Skeletal muscle cell (primary cell): ENCODE results near the gene NDOR1.

Source experiments
- DNase-seq: peaks from one replicate; pipeline ENCODE4 v3.0.0-alpha.2; 2010; ENCODE audit warnings: low read depth
- H3K4me3 ChIP-seq: 2 replicates; pipeline ENCODE4 v1.5.1; 2011; ENCODE audit warnings: low read depth, mild to moderate bottlenecking, control low read depth, low read length, moderate library complexity

The NDOR1 gene

DNA sequence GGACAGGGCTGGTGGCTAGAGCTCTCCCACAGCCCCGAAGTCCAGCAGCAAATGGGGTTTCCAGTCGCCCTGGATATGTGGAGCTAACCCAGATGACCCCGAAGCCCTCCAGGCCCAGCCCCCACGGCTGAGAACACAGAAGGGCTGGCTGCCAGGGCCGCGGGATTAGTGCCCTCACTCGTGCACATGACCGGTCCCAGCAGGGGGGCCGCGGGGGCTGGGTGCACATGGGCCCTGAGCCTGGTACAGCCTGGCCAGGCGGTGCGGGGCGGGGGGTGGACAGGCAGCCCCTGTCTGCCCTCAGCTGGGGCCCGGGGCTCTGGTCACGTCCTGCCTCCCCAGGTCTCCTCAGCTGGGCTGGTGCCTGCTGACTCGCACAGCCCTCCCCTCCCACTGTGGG, 11.1 kb upstream of the NDOR1 start:
- no peak overlapping the region for H3K4me3 ChIP-seq

DNA sequence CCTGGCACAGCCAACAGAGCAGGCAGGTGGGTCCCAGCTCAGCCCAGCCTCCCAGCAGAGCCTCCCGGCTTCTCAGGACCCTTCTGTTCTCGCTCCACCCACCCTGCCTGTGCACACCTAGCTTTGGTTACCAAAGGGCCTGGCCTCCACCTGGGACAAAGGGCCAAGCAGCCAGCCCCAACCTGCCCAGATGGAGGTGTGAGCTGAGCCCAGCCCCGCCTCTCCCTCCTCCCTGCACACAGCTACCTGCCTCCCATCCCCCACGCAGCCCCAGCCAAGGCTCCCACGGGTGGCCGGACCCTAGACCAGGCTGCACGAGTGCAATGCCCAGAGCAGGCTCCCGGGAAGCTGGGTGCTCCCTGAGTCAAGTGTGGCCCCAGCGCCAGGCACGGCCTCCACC, 10.6 kb upstream of the NDOR1 start:
- DNase-seq, result no peak
- no peak overlapping the region for H3K4me3 ChIP-seq

More for the DNA sequence above, 11.1 kb upstream of the NDOR1 start:
- no peak for DNase-seq

DNA sequence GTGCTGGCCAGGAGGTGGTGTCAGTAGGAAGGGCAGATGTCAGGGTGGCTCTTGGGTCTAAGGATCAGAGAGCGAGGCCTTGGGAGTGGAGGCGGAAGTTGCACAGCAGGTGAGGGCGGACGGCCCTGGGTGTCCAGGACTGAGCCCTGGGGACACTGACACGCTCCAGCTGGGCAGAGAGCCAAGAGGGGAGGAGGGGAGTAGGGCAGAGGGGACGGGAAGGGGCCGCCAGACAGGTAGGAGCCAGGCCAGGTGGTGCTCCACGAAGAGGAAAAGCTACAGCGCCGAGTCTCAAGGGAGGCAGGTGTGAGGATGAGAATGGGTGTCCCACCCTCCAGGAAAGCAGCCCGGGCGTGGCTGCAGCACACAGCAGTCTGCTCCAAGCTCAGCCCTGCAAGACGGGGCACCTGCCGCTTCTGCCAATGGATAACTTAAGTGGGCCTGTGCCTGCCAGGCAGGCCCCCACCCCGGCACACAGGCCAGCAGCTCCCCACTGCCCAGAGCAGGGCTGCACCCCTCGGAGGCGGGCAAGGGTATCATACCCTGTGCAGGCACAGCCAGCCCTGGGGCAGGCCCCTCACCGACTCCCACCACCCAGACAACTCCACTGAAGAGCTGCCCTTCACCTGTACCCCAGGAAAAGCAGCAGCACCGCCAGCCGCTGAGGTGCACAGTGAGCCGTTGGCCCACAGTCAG, 9.8 kb upstream of the NDOR1 start:
- DNase-seq, result no peak
- H3K4me3 ChIP-seq, result no peak overlapping the region

DNA sequence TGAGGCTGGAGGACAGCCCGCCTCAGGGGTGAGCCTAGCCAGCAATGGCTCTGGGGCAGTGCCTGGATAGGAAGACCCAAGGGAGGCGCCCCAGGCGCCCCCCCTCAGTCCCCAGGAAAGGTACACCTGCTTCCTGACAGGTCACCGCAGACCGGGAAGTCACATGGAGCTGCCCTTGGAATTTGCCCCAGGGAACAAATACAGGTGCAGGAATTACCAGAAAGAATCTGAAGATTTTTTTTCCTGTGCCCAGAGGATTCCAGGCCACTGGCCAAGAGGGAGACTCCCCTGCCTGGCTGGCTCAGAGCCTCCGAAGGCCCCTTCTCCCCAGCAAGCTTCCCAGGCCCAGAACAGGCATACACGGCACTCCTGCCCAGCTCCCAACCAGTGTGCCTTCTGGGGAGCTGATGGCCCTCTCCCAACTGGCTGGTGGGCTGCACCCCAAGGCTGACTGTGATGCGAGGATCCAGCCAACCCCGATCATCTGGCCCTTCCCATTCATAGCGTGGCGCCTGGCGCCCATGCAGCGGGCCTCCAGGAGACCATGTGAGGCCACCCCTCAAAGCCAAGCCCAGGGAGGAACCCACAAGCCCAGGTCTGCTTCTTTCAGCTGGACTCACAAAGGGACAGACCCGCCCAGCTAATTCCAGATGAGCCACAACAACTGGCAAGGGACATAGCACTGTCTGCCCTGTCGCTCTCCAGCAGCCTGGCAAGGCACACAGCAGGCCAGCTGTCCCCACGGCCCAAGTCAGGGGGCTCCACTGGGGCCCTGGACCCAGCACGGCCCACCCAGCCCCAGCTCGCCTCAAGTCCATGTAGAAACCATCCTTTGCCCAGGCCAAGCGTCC, 7.2 kb upstream of the NDOR1 start:
- H3K4me3 ChIP-seq, result peak overlapping the region; percentile 50
- DNase-seq, result no peak

DNA sequence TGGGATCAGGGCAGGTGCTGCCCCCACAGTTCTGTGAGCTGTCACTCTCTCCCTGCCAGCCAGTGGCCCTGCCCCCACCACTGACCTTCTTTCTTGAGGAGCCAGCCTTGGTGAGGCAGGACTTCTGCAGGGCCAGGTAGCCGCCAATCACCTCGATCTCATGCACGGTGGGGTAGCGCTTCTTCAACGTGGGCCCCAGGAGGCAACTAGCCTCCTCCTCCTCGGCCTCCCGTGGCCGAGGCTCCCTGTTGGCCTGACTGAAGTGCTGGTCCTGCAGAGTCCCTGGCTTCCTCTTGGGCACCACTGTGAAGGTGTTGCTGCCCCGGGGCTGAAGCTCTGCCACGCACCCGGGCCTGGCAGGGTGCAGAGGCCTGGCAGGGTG, 6.6 kb upstream of the NDOR1 start:
- peak overlapping the region; percentile 50 for H3K4me3 ChIP-seq
- no peak for DNase-seq

DNA sequence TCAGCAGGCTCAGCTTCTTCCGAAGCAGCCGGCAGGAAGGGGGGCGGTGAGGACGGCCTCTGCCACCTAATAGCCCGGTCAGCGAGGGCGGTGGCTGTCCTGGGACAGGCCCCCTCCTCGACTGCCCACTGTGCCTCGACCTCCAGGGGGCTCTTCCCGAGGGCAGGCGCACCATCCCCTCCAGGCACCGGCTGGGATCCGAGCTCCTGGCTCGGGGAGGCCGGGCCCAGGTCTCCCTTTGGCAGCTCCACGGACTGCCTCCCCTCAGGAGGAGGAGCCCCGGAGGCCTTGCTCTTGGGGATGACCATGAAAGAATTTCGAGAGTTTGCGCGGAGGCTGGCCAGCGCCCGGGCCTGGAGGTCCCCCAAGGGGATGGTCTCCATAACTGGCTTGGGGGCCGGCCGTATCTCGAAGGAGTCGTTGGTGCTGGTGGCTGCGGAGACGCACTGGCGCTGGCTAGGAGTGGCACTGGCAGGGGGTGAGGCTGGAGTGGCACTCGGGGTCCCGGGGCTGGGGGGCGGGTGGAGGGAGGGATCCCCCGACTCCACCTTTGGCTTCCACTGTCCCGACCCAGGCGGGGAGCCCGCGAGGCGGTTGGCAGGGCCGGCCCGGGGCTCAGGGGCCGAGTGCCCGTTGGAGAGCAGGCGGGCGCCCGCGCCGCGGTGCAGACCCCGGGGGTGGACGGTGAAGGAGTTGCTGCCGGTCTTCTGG, 5.9 kb upstream of the NDOR1 start:
- peak overlapping the region; percentile 50 for H3K4me3 ChIP-seq
- no peak for DNase-seq

DNA sequence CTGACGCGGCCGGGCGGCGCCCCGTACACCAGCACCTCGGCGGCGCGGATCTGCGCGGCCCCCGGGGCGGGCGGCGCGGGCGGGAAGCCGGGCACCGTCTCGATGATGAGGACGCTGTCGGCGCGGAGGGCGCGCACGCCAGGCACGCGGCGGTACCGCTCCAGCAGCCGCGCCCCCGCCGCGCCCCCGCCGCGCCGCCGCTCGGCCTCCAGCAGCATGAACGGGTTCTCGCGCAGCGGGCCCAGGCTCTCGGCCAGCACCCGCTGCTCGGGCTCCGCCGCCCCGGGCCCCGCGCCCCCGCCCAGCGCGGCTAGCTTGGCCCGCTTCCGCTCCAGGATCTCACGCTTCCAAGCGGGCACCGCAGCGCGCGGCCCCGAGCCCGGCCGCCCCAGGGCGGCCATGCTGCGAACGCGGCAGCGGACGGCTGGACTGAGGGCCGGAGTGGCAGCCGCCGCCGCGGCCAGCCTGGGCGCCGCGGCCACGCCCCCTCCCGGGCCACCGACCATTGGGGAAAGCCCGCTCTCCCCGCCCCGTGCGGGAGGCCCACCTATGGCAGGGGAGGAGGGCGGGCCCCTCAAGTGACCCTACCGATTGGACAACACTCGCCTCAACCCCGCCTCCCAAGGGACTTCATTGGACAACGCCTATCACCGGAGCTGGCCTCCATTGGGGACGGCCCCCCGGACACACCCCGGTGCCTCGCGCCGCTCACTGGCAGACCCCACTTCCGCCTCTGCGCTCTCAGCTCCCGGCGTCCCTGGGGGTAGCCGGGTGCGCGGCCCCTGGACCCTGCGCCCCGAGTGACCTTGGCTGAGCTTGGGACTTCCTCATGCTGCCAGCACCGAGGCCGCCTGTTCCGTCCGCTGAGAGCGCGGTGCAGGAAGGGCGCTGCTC, 4.9 kb upstream of the NDOR1 start, which contains the start of gene TPRN:
TSS of gene TPRN (minus strand) at position 431 of the 894 bp plus-strand sequence. CDS start at position 401, 30 bp downstream.
- DNase-seq, result peak; percentile 99
- H3K4me3 ChIP-seq, result peak within 1 kb of the TSS; percentile 73

DNA sequence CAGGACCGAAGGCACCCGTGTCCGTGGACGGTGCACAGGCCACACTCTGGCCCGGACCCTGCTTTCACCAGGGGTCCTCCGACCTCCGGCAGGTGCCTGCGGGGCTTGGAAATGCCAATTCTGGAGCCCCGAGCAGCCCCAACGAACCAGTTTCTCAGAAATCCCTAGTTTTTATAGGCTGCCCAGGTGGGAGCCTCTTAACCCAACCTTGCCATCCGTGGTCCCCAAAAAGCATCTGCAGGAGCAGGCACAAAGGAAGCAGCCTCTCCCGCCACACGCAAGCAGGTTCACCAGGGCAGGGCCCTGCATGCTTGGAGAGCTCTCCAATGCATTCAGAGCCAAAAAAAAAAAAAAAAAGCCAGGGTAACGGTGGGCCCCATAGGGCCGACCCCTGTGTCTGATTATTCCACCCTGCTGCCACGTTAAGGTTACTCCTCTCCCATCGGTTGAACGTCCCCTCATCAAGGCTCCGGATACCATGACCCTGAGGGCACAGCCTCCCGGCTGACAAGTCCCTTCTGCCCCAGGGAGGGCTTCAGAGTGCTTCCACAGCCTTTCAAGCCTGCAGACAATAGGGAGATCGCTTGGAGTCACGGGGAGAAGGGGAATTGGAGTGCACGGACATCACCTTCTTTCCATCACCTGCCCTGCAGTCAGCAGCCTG, 4.2 kb upstream of the NDOR1 start:
- H3K4me3 ChIP-seq, result peak overlapping the region; percentile 73
- no peak for DNase-seq

DNA sequence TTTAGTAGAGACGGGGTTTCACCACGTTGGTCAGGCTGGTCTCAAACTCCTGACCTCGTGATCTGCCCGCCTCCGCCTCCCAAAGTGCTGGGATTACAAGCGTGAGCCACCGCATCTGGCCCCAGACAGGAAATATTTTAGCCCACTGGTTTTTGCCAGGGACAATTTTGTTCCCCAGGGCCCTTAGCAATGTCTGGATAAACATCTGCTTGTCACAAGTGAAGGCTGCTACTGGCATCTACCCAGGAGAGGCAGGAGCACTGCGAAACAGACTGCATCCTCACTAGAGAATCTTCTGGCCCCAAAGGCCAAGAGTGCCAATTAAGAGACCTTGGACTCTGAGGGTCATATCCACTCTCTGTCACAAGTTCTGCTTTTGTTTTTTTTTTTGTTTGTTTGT, 2.5 kb upstream of the NDOR1 start:
- H3K4me3 ChIP-seq, result no peak overlapping the region
- no peak for DNase-seq

DNA sequence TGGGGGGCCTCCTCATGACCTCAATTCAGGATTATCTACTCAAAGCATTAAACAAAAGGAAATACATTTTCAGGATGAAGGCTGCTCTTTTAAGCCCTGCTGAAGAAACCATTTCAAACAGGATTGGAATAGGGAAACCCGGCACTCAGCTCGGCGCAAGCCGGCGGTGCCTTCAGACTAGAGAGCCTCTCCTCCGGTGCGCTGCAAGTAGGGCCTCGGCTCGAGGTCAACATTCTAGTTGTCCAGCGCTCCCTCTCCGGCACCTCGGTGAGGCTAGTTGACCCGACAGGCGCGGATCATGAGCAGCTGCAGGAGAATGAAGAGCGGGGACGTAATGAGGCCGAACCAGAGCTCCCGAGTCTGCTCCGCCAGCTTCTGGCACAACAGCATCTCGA, 772 bp upstream of the NDOR1 start:
- no peak for DNase-seq
- peak overlapping the region; percentile 93 for H3K4me3 ChIP-seq

DNA sequence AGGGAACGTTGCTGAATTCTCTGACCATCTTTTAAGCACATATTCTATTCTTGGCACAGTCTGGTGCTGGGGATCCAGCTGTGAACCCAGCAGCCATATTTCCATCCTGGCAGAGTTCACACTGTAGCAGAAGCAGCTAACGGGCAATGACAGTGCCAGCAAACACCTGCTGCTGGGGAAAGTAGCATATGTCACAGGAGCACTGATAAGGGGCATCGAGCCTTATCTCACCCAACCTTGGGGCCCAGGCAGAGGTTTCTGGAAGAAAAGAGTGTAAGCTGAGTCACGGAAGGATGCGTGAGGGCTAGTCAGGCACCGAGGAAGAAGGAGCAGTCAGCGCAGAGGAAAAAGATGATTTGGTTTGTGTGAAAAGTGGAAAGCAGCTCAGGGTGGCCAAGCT, 1.1 kb downstream of the NDOR1 start:
- peak overlapping the region; percentile 93 for H3K4me3 ChIP-seq
- no peak for DNase-seq

DNA sequence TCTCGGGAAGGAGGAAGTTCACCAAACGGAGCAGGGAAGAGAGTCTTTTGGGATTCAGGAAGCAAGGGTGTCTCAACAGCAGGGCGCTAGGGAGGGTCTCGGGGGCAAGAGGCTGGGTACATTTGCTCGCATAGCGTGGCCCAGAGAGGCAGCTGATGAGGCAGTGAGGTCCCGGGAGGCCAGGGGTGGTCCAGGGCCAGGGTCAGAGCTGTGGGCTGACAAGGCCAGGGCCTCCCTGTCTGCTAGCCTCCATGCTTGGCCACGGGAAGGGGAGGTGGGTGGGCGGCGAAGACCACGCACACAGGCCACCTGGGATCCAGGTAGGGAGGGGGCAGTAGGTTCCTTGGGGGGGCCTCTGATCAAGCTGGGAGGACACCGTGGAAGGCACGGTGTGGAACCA, 6.0 kb downstream of the NDOR1 start:
- no peak for DNase-seq

DNA sequence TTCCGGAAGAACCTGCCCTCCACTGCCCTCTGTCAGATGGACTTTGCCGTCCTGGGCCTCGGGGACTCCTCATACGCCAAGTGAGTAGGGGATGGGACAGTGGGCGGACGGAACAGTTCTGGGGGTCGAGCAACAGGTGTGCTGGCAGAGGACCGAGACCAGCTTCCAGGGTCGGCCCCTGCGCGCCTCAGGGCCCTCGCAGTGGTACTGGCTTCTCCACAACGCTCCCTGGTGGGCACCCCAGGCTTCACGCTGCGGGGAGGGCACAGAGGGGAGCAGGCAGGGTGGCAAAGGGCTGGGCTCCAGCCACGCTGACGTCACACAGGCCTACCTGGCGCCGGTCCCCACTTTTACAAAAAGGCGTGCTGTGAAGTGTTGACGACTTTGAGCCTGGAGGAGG, 7.0 kb downstream of the NDOR1 start:
- DNase-seq, result no peak

More for the DNA sequence above, 6.0 kb downstream of the NDOR1 start:
- no peak overlapping the region for H3K4me3 ChIP-seq

DNA sequence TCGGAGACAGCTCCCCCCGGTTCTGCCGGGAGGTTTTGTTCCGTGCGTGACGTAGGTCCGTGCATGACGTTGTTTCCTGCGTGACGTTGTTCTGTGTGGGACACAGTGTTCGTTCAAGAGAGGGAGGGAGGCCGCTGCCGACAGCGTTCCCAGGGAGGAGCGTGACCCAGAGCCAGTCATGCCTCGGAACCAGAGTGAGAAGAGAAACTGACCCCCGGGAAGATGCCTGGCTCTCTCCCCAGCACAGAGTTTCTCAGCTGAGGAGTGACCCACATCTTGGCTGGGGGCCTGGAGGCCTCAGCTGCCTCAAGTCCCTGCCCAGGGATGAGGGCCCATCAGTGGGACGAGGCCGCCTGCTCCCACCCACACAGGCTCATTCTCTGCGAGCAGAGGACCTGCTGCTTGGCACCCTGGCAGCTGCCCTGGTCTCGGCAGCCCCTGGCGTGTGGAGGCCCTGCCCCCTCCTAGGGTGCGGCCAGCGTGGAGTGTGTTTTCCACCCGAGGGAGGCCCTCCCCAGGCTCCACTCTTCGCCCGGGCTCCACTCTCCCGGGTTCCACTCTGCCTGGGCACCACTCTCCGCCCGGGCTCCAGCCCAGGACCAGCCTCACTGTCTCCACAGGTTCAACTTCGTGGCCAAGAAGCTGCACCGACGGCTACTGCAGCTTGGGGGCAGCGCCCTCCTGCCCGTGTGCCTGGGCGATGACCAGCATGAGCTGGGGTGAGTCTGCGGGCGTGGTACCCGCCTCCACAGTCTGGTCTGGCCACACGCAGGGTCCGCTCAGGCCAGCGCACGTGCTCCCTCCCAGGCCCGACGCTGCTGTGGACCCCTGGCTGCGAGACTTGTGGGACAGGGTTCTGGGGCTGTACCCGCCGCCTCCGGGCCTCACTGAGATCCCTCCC, 7.9 kb downstream of the NDOR1 start:
- H3K4me3 ChIP-seq, result no peak overlapping the region
- no peak for DNase-seq

More for the DNA sequence above, 7.0 kb downstream of the NDOR1 start:
- no peak overlapping the region for H3K4me3 ChIP-seq

DNA sequence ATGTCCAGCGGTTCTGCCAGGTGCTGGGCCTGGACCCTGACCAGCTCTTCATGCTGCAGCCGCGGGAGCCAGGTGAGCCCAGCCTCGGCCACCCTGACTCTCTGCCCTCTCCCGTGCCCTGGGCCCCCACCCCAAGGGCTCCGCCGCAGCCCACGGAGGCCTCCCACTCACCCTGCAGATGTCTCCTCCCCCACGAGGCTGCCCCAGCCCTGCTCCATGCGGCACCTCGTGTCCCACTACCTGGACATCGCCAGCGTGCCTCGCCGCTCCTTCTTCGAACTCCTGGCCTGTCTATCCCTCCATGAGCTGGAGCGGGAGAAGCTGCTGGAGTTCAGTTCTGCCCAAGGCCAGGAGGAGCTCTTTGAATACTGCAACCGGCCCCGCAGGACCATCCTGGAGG, 9.1 kb downstream of the NDOR1 start:
- no peak overlapping the region for H3K4me3 ChIP-seq
- no peak for DNase-seq

DNA sequence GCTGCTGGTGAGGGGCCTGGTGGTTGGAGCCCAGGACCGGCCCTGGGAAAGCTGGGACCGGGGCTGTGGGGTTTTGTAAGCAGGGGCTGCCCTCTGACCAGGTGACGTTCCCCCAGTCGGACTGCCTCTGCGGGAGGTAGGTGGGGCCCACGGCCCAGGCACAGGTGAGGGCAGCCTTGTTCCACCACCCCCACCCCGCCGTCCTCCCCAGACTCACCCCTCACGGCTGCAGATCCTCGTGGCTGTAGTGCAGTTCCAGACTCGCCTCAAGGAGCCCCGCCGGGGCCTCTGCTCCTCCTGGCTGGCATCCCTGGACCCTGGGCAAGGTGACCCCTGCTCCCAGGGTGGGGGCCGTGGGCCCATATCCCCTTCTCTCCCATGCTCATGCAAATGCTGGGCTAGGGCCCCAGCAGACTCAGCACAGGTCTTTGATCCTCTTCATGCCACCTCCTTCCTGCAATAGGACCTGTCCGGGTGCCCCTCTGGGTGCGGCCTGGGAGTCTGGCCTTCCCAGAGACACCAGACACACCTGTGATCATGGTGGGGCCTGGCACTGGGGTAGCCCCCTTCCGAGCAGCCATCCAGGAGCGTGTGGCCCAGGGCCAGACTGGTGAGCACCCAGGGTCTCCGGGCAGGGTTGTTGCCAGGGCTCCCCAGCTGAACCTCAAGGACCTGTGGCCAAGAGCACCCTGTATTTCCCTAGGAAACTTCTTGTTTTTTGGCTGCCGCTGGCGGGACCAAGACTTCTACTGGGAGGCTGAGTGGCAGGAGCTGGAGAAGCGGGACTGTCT, 9.9 kb downstream of the NDOR1 start:
- no peak overlapping the region for H3K4me3 ChIP-seq
- DNase-seq, result no peak
